MM.1S (cell line): ENCODE results near the gene NCAM2.

Source experiments
- CTCF ChIP-seq: fragments of 300-600 bp; sonication (generic); IDR thresholded peaks from 2 replicates; pipeline ENCODE4 v1.5.1; 2016; ENCODE audit warnings: antibody characterized with exemption, low read length, mixed read lengths
- EZH2 ChIP-seq: fragments of 300-600 bp; sonication (generic); optimal IDR thresholded peaks from 2 replicates; pipeline ENCODE3; 2017; ENCODE audit warnings: low read depth, mild to moderate bottlenecking, antibody characterized with exemption, low read length, mixed read lengths
- EZH2phosphoT487 ChIP-seq: fragments of 300-600 bp; sonication (generic); IDR thresholded peaks from 2 replicates; pipeline ENCODE4 v1.6.1; 2018; ENCODE audit warnings: antibody characterized with exemption, low read length

GRCh38 chr21:21384977-21385376, 386.8 kb downstream of the NCAM2 start:
- no peak for TF ChIP-seq CTCF
- no peak for TF ChIP-seq EZH2phosphoT487
- no peak for TF ChIP-seq EZH2
